ENCODE measurements around the gene RESF1. TPM values are rescaled to one million over a fixed set of nuclear protein-coding genes. Genes with fewer than 3 reads are reported as not detected.

Gene RESF1
- total and polyA plus RNA-seq, 2 donors from 2014 or later, result 19.5 to 61.2 TPM

GRCh38 chr12:31973818-31974217 is 14.6 kb downstream of the RESF1 start:
- TF ChIP-seq CTCF (IDR thresholded peaks at IDR 0.05; ENCODE audit: borderline replicate concordance, extremely low read depth, insufficient read depth), result no peak
- Histone ChIP-seq H3K4me3 (ENCODE audit: low read length in 3 of 3) (no peak overlapping the region), H3K4me1 (ENCODE audit: control insufficient read depth in 2 of 3, insufficient read depth in 2 of 3, low read depth in 1 of 3, low read length in 3 of 3) (no peaks in the 10 kb centered on the region), H3K36me3 (ENCODE audit: control insufficient read depth in 2 of 3, insufficient read depth in 3 of 3, low read length in 3 of 3) (peaks cover 12 to 23% (median 14%) of the 10 kb centered on the region in 3 donors), H3K27me3 (ENCODE audit: control insufficient read depth, insufficient read depth, low read length) (no peaks in the 10 kb centered on the region), H3K27ac (ENCODE audit: low read depth in 2 of 2, low read length in 2 of 2) (no peak overlapping the region), H3K9ac (ENCODE audit: low read length in 3 of 3) (no peak overlapping the region), H3K9me3 (ENCODE audit: control insufficient read depth in 2 of 3, insufficient read depth in 1 of 3, low read length in 3 of 3) (peaks cover 0 to 2% (median 0%) of the 10 kb centered on the region in 3 donors)
- intact Hi-C loops (cut with DNase I), result no loop called here
- DNase-seq (no peak), FAIRE-seq (no peak)

DNA sequence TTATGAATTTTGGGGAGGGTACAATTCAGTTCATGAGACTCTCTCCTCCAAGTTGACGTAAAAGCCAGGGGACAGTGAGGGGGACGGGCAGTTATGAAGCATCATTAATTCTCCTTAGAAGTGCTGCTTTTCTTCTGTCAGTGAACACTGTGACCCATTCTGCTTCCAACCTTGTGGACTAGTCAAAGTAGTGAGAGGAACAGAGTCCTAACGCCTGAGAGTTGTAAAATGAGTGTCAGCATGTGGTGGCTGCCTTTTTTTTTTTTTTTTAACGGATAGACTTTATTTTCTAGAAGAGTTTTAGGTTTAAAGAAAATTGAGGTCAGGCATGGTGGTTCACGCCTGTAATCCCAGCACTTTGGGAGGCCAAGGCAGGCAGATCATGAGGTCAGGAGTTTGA is 15.5 kb downstream of the RESF1 start:
- no peak overlapping the region for H3K27ac ChIP-seq (ENCODE audit: low read depth in 2 of 2, low read length in 2 of 2)
- H3K9ac ChIP-seq (ENCODE audit: low read length in 3 of 3), result no peak overlapping the region
- intact Hi-C loops (cut with DNase I), result no loop called here
- no peak for FAIRE-seq
- H3K36me3 ChIP-seq (ENCODE audit: control insufficient read depth in 2 of 3, insufficient read depth in 3 of 3, low read length in 3 of 3), result peaks cover 12 to 28% (median 18%) of the 10 kb centered on the region in 3 donors
- no peaks in the 10 kb centered on the region for H3K4me1 ChIP-seq (ENCODE audit: control insufficient read depth in 2 of 3, insufficient read depth in 2 of 3, low read depth in 1 of 3, low read length in 3 of 3)
- no peak overlapping the region for H3K4me3 ChIP-seq (ENCODE audit: low read length in 3 of 3)
- H3K9me3 ChIP-seq (ENCODE audit: control insufficient read depth in 2 of 3, insufficient read depth in 1 of 3, low read length in 3 of 3), result peaks cover 0 to 2% (median 0%) of the 10 kb centered on the region in 3 donors
- no peak for TF ChIP-seq CTCF (IDR thresholded peaks at IDR 0.05; ENCODE audit: borderline replicate concordance, extremely low read depth, insufficient read depth)
- no peak for DNase-seq
- no peaks in the 10 kb centered on the region for H3K27me3 ChIP-seq (ENCODE audit: control insufficient read depth, insufficient read depth, low read length)

DNA sequence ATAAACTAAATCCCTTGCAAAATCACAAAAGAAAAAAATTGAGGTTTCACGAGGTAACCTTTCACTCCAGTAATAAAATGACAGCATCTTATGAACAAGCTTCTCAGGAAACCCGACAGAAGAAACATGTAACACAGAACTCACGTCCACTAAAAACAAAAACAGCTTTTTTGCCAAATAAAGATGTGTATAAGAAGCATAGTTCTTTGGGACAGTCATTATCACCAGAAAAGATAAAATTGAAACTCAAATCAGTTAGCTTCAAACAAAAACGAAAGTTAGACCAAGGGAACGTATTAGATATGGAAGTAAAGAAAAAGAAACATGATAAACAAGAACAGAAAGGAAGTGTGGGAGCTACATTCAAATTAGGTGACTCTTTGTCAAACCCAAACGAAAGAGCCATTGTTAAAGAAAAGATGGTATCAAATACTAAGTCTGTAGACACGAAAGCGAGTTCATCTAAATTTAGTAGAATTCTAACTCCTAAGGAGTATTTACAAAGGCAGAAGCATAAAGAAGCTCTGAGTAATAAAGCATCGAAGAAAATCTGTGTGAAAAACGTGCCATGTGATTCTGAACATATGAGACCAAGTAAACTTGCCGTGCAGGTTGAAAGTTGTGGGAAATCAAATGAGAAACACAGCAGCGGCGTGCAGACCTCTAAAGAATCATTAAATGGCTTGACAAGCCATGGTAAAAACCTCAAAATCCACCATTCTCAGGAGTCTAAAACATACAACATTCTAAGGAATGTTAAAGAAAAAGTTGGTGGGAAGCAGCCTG is 25.8 kb downstream of the RESF1 start:
- Histone ChIP-seq H3K36me3 (ENCODE audit: control insufficient read depth in 2 of 3, insufficient read depth in 3 of 3, low read length in 3 of 3) (peaks cover 14 to 26% (median 16%) of the 10 kb centered on the region in 3 donors), H3K4me1 (ENCODE audit: control insufficient read depth in 2 of 3, insufficient read depth in 2 of 3, low read depth in 1 of 3, low read length in 3 of 3) (no peaks in the 10 kb centered on the region), H3K27ac (ENCODE audit: low read depth in 2 of 2, low read length in 2 of 2) (no peak overlapping the region), H3K4me3 (ENCODE audit: low read length in 3 of 3) (no peak overlapping the region), H3K27me3 (ENCODE audit: control insufficient read depth, insufficient read depth, low read length) (no peaks in the 10 kb centered on the region), H3K9ac (ENCODE audit: low read length in 3 of 3) (no peak overlapping the region), H3K9me3 (ENCODE audit: control insufficient read depth in 2 of 3, insufficient read depth in 1 of 3, low read length in 3 of 3) (peaks cover 0 to 6% (median 0%) of the 10 kb centered on the region in 3 donors)
- no peak for TF ChIP-seq CTCF (IDR thresholded peaks at IDR 0.05; ENCODE audit: borderline replicate concordance, extremely low read depth, insufficient read depth)
- no peak for FAIRE-seq
- intact Hi-C loops (cut with DNase I), result no loop called here
- no peak for DNase-seq

Measured in kidney (tissue), 14 donors.